Embryonic facial prominence (tissue), 1 donor: ENCODE measurements around the gene PSMB7.

Source experiments
- DNase-seq: peaks from one replicate; pipeline ENCODE4 v3.0.0-alpha.2; 2016; ENCODE audit errors: extremely low spot score

PSMB7 gene

DNA sequence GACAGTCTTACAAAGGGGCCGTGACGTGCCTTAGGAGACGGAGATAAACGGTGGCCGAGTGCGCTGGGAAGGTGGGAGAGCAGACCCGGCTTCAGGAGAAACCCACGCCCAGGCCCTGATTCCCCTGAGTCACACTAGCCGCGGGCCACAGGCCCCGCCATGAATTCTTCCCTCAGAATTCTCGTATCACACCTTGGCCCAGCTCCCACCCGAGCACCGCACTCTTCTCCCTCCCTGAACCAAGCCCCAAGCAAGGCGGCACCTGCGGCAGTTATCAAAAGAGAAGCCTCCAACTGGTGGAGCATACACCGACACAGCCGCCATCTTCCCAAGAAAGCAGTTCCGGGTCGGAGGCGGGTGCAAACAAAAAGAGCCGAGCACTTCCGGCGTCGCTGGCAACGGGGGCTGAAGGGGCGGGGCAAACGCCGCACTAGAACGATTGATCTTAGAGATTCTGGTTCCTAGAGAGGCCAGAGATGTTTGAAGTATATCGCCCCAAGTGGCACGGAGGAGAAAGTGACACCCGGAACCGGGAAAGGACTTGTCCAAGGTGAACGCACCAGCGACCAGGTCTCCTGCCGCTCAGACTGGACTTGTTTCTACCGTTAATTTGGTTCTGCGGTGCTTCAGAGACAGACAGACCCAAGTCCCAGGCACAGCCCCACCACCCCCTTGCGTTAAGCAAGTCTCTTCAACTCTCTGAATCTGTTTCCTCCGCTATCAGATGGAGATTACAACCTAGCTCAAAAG, at the start of gene PSMB7:
Gene PSMB7, minus strand, starts transcription at position 341 of the 750 bp plus-strand sequence. Its CDS starts 17 bp downstream, at position 324.
- peak; percentile 95 for DNase-seq

GRCh38 chr9:124462739-124463138, 47.5 kb upstream of the PSMB7 start:
- no peak for DNase-seq

GRCh38 chr9:124458441-124458840, 43.2 kb upstream of the PSMB7 start:
- no peak for DNase-seq

DNA sequence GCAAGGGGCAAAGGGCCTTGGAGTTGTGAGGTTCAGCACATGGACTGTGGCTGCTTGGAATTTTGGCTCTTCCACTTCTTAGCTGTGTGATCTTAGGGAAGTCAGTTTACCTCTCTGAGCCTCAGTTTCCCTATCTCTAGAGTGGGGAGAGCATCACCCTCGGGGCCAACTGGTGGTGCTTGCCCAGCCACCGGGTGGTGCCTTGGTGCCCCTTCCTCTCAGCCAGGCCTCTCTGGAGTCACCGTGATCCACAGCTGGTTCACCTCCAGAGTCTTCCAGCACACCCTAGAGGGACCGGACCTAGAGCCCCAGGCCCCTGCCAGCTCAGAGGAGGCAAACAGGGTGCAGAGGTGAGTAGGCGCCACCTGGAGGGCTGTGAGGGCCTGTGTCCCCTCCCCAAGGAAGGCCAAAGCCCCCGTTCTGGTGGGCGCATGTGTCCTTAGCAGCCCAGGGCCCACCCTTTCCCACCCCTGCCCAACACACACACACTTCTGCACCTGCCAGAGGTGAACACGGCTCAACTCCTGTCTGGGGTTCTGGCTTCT, 42.7 kb upstream of the PSMB7 start:
- DNase-seq: no peak

DNA sequence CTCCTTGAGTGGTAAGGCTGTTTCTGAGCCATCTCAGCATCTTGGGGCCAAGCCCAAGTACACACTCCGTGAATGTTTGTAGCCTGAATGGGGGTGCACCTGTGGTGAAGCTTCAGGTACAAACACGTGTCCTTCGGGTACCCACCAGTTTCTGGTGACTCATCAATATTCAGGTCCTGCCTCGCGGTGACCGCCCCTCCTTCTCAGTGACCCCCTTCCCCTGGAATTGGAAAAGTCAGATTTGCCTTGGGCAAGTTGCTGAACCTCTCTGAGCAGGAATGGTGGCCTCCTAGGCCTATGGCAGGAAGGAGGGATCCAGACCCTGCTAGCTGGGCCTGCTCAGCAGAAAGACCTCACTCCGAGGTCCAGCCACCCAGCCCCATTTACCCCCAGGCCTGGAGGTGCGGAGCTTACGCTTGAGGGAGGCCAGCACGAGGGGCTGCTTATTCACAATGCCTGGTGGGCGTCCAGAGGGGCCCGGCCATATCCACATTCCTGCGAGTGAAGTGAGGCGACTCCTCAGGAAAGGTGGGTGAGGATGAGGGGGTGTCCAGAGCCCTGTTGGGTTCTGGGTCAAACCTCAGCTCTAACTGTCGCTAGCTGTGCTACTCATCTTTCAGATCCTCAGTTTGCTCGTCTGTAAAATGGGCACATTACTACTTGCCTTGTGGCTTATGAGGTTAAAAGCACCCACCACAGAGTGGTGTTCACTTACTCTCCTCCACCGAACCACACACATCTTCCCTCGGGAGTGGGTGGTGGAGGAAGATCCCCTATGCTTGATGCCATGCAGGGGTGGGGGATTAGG, 42.0 kb upstream of the PSMB7 start:
- no peak for DNase-seq

- DNase-seq: no peak
These were observed 41.3 kb upstream of the PSMB7 start for GRCh38 chr9:124456341-124457078.

GRCh38 chr9:124455820-124456219, 40.6 kb upstream of the PSMB7 start:
- DNase-seq: no peak

- no peak for DNase-seq
These were observed 39.7 kb upstream of the PSMB7 start for GRCh38 chr9:124454791-124455443.

GRCh38 chr9:124454296-124454695, 39.1 kb upstream of the PSMB7 start:
- DNase-seq: no peak

DNA sequence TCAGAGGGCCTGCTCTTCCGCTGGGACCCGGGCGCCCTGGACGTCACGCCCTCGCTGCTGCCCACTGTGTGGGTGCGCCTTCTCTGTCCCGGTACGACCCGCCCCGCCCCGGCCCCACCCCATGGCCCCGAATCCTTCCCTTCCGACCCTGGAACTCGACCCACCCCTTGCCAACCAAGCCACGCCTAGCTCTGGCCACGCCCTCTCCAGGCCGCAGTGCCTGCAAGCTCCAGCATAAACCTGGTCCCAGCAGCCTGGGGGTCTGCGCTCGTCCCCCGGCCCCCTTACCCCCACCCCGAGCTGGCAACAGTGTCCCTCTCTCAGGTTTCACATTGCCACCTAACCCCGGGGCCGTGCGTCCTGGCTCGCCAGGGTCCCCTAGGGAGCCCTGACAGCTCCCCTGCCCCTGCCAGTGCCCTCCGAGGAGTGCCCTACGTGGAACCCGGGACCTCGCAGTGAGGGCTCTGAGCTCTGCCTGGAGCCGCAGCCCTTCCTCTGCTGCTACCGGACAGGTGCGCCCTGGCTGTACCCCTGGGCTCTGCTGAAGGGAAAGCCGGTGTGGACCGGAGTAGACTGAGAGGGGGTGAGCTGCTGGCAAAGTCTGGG, 38.4 kb upstream of the PSMB7 start:
- DNase-seq: no peak

- DNase-seq: no peak
These were observed 37.8 kb upstream of the PSMB7 start for GRCh38 chr9:124452841-124453585.

DNA sequence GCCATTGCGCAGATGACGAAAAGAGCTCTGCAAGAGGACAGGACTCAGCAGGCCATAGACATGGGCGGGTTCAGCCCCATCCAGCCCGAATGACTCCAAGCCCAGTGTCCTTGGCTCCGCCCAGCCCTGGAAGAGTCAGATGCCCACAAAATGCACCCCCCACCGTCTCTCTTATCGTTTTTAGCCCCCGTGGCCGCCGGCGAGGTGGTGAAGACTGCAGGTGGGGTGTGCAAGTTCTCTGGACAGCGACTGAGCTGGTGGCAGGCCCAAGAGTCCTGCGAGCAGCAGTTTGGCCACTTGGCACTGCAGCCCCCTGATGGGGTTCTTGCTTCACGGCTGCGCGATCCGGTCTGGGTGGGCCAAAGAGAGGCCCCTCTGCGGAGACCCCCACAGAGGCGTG, 37.1 kb upstream of the PSMB7 start:
- DNase-seq: no peak

GRCh38 chr9:124450931-124451661, 35.9 kb upstream of the PSMB7 start:
- DNase-seq: no peak

DNA sequence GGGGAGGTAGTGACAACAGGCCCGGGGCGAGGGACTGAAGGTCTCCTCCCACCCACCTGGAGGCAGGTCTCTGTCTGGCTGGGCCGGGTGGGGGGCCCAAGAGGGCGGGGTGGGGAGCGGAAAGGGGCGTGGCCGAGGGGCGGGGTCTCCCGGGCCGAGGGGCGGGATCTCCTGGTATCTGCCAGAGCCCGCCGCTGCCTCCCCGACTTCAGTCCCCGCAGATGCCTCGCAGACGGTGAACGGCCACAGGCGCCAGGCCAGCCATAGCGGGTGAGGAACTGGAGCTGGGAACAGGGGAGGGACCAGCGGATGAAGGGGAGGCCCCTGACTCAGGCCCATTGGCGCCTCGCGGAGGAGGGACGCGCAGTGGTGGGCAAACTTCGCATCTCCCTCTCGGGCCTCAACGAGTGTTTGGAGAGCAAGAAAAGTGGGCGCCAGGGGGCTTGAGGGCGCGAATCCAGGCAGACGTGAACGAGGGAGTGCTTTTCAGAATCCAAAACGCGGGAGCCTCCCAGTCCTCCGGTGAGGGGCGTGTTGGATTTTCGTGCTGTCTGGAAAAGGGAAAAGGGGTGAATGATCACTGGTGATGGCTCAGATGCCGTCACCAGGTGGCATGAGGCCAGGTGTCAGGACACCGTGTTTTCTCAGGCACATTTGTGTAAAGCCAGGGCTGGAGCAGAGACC, 35.1 kb upstream of the PSMB7 start, which contains the start of gene ADGRD2:
Gene ADGRD2, plus strand, starts transcription at position 211 of the 684 bp plus-strand sequence. CDS start 1,216 bp downstream, outside the sequence.
- no peak for DNase-seq

- DNase-seq: no peak
These were observed 34.3 kb upstream of the PSMB7 start for GRCh38 chr9:124449381-124450151.

DNA sequence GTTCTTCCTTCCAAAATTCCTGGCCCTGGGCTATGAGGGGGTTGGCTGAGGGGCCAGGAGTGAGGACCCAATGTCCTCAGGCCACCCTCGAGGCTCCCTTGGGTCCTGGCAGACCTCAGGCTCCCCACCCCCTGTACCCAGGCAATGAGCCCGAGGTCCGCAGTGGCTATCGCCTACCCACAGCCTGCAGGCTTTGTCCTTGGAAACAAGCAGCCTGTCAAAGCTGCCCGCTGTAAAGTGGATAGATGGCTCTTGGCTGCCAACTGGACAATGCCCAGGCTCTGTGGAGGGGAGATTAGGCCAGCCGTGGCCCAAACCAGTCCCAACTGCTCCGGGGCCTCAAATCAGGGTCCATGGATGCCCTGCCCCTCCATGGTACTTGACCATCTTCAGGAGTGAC, 32.8 kb upstream of the PSMB7 start:
- DNase-seq: no peak

DNA sequence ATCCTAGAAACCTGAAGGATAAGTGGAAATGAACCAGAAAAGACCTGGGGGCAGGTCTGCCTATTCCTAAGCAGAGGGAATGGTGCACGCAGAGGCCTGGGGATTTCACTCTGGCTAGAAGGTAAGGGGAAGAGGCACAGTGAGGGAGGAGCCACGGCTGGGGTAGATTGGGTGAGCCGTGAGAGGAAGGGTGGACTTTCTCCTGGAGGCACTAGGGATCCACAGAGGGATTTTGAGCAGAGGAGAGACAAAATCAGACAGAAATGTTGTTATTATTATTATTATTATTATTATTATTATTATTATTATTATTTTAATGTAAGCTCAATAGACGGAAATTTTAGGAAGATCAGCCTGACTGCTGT, 32.0 kb upstream of the PSMB7 start:
- no peak for DNase-seq

GRCh38 chr9:124444166-124444565, 28.9 kb upstream of the PSMB7 start:
- DNase-seq: no peak
